ENCODE results near the gene MFSD6.
"Not testable (repeated sequence)": the region's sequence is repeated elsewhere in the genome, so short reads cannot be mapped to it uniquely, and the experiment has no call there.

MFSD6 gene

GRCh38 chr2:190477661-190478454 lies 69.7 kb downstream of the MFSD6 start:
- no peak overlapping the region for H3K4me2 ChIP-seq
- H3K4me1 ChIP-seq: no peaks in the 10 kb centered on the region
- H4K20me1 ChIP-seq: no peaks in the 10 kb centered on the region
- H3K27ac ChIP-seq: no peak overlapping the region
- no peaks in the 10 kb centered on the region for H3K36me3 ChIP-seq
- H3K27me3 ChIP-seq: no peaks in the 10 kb centered on the region
- no peak for TF ChIP-seq Cebpa-rat (IDR thresholded peaks at IDR 0.05)
- no peak overlapping the region for H3K9ac ChIP-seq
- H3K4me3 ChIP-seq: no peak overlapping the region
- no peaks in the 10 kb centered on the region for H3K9me3 ChIP-seq (replicated peaks in 1 of 11)

GRCh38 chr2:190478572-190479195 lies 70.5 kb downstream of the MFSD6 start:
- Histone ChIP-seq H3K9ac (no peak overlapping the region), H3K4me3 (no peak overlapping the region), H3K4me1 (no peaks in the 10 kb centered on the region), H3K4me2 (no peak overlapping the region), H3K27ac (no peak overlapping the region), H3K27me3 (no peaks in the 10 kb centered on the region), H3K36me3 (no peaks in the 10 kb centered on the region), H3K9me3 (replicated peaks in 1 of 11) (no peaks in the 10 kb centered on the region), H4K20me1 (no peaks in the 10 kb centered on the region)
- TF ChIP-seq Cebpa-rat (IDR thresholded peaks at IDR 0.05): no peak

- Histone ChIP-seq H3K4me1 (no peaks in the 10 kb centered on the region), H3K9me3 (replicated peaks in 1 of 11) (no peaks in the 10 kb centered on the region), H3K27me3 (no peaks in the 10 kb centered on the region), H3K27ac (no peak overlapping the region), H3K9ac (no peak overlapping the region), H3K36me3 (no peaks in the 10 kb centered on the region), H3K4me2 (no peak overlapping the region), H3K4me3 (no peak overlapping the region), H4K20me1 (no peaks in the 10 kb centered on the region)
- TF ChIP-seq Cebpa-rat (IDR thresholded peaks at IDR 0.05): no peak
These were observed 73.2 kb downstream of the MFSD6 start for GRCh38 chr2:190481339-190481738.

- no peak overlapping the region for H3K9ac ChIP-seq
- no peaks in the 10 kb centered on the region for H3K9me3 ChIP-seq (replicated peaks in 1 of 11)
- TF ChIP-seq Cebpa-rat (IDR thresholded peaks at IDR 0.05): no peak
- no peaks in the 10 kb centered on the region for H3K36me3 ChIP-seq
- H3K27ac ChIP-seq: no peak overlapping the region
- no peaks in the 10 kb centered on the region for H3K27me3 ChIP-seq
- no peak overlapping the region for H3K4me3 ChIP-seq
- no peaks in the 10 kb centered on the region for H4K20me1 ChIP-seq
- no peak overlapping the region for H3K4me2 ChIP-seq
- H3K4me1 ChIP-seq: no peaks in the 10 kb centered on the region
These were observed 74.3 kb downstream of the MFSD6 start for GRCh38 chr2:190482451-190482850.

- Histone ChIP-seq H3K9me3 (replicated peaks in 1 of 11) (peaks cover under 1 to 7% (median 1%) of the 10 kb centered on the region in 11 experiments; a peak in 15 of 22 replicates), H3K4me3 (no peak overlapping the region), H4K20me1 (no peaks in the 10 kb centered on the region), H3K27ac (no peak overlapping the region), H3K4me1 (no peaks in the 10 kb centered on the region), H3K36me3 (peaks cover 18 to 31% (median 29%) of the 10 kb centered on the region in 11 experiments; a peak in 21 of 22 replicates), H3K4me2 (no peak overlapping the region), H3K27me3 (no peaks in the 10 kb centered on the region), H3K9ac (no peak overlapping the region)
- TF ChIP-seq Cebpa-rat (IDR thresholded peaks at IDR 0.05): no peak
These were observed 78.0 kb downstream of the MFSD6 start for GRCh38 chr2:190486037-190486623.

GRCh38 chr2:190488516-190489233 lies 80.5 kb downstream of the MFSD6 start:
- H3K9ac ChIP-seq: no peak overlapping the region
- TF ChIP-seq Cebpa-rat (IDR thresholded peaks at IDR 0.05): no peak
- peaks cover 35 to 54% (median 44%) of the 10 kb centered on the region in 11 experiments for H3K36me3 ChIP-seq

GRCh38 chr2:190489475-190489874 lies 81.3 kb downstream of the MFSD6 start:
- H3K9me3 ChIP-seq (replicated peaks in 1 of 11): peaks cover 19 to 30% (median 24%) of the 10 kb centered on the region in 11 experiments; a peak in 21 of 22 replicates

More at GRCh38 chr2:190488516-190489233, 80.5 kb downstream of the MFSD6 start:
- Histone ChIP-seq H3K27ac (no peak overlapping the region), H3K4me1 (no peaks in the 10 kb centered on the region), H3K9me3 (replicated peaks in 1 of 11) (peaks cover 19 to 30% (median 23%) of the 10 kb centered on the region in 11 experiments; a peak in 21 of 22 replicates), H3K27me3 (no peaks in the 10 kb centered on the region), H3K4me2 (no peak overlapping the region), H3K4me3 (no peak overlapping the region), H4K20me1 (no peaks in the 10 kb centered on the region)

GRCh38 chr2:190490502-190490901 lies 82.3 kb downstream of the MFSD6 start:
- H4K20me1 ChIP-seq: no peaks in the 10 kb centered on the region
- H3K27me3 ChIP-seq: no peaks in the 10 kb centered on the region
- H3K27ac ChIP-seq: no peak overlapping the region
- TF ChIP-seq Cebpa-rat (IDR thresholded peaks at IDR 0.05): no peak
- no peak overlapping the region for H3K4me3 ChIP-seq
- no peak overlapping the region for H3K9ac ChIP-seq
- no peak overlapping the region for H3K4me2 ChIP-seq
- peaks cover 35 to 58% (median 44%) of the 10 kb centered on the region in 11 experiments for H3K36me3 ChIP-seq
- no peaks in the 10 kb centered on the region for H3K4me1 ChIP-seq
- peaks cover 19 to 30% (median 24%) of the 10 kb centered on the region in 11 experiments; a peak in 21 of 22 replicates for H3K9me3 ChIP-seq (replicated peaks in 1 of 11)

More at GRCh38 chr2:190489475-190489874, 81.3 kb downstream of the MFSD6 start:
- no peak for TF ChIP-seq Cebpa-rat (IDR thresholded peaks at IDR 0.05)
- Histone ChIP-seq H3K4me2 (no peak overlapping the region), H3K4me3 (no peak overlapping the region), H3K4me1 (no peaks in the 10 kb centered on the region), H3K27ac (no peak overlapping the region), H3K9ac (no peak overlapping the region), H3K27me3 (no peaks in the 10 kb centered on the region), H3K36me3 (peaks cover 35 to 57% (median 44%) of the 10 kb centered on the region in 11 experiments), H4K20me1 (no peaks in the 10 kb centered on the region)

GRCh38 chr2:190493095-190493494 lies 84.9 kb downstream of the MFSD6 start:
- Histone ChIP-seq H3K27ac (no peak overlapping the region), H3K27me3 (no peaks in the 10 kb centered on the region), H3K4me2 (no peak overlapping the region), H3K9ac (no peak overlapping the region), H3K36me3 (peaks cover 35 to 64% (median 47%) of the 10 kb centered on the region in 11 experiments), H4K20me1 (no peaks in the 10 kb centered on the region), H3K4me3 (no peak overlapping the region), H3K9me3 (replicated peaks in 1 of 11) (peaks cover 19 to 30% (median 24%) of the 10 kb centered on the region in 11 experiments; a peak in 21 of 22 replicates), H3K4me1 (no peaks in the 10 kb centered on the region)
- TF ChIP-seq Cebpa-rat (IDR thresholded peaks at IDR 0.05): no peak

GRCh38 chr2:190494600-190495227 lies 86.6 kb downstream of the MFSD6 start:
- H3K27ac ChIP-seq, H4K20me1 ChIP-seq, H3K27me3 ChIP-seq, H3K4me2 ChIP-seq, H3K4me3 ChIP-seq, H3K4me1 ChIP-seq, H3K9ac ChIP-seq: not testable (repeated sequence)
- H3K36me3 ChIP-seq: peaks cover 26 to 56% (median 40%) of the 10 kb centered on the region in 11 experiments
- H3K9me3 ChIP-seq (replicated peaks in 1 of 11): peaks cover 19 to 30% (median 24%) of the 10 kb centered on the region in 11 experiments; a peak in 21 of 22 replicates

Measured in BLaER1 treated with 17β-estradiol and CSF1 and Interleukin-3, amounts not matched to agents 10 nM and 100 nM (cell line).